H9 (cell line): ENCODE data around the gene MYOF. TPM values are rescaled to one million over a fixed set of nuclear protein-coding genes. Genes with fewer than 3 reads are reported as not detected.

ENCODE experiments used
- DNase-seq: peaks from one replicate; pipeline ENCODE4 v3.0.0-alpha.2; 2017
- H2AFZ ChIP-seq: one replicate; pipeline ENCODE4 v1.6.1; 2013; ENCODE audit warnings: mild to moderate bottlenecking, low read length, control low read depth, moderate library complexity
- H2AK5ac ChIP-seq: 2 replicates; pipeline ENCODE4 v1.6.1; 2013; ENCODE audit warnings: low read length, control low read depth, mixed read lengths; ENCODE audit not compliant: insufficient read length
- H2BK120ac ChIP-seq: one replicate; pipeline ENCODE4 v1.6.1; 2013; ENCODE audit warnings: low read depth, mild to moderate bottlenecking, low read length, control low read depth, inconsistent platforms; ENCODE audit not compliant: poor library complexity, severe bottlenecking
- H2BK12ac ChIP-seq: 2 replicates; pipeline ENCODE4 v1.6.1; 2013; ENCODE audit warnings: low read length, control low read depth, mixed read lengths, low read depth; ENCODE audit not compliant: insufficient read length
- H2BK15ac ChIP-seq: 2 replicates; pipeline ENCODE4 v1.6.1; 2013; ENCODE audit warnings: low read depth, low read length, control low read depth
- H2BK20ac ChIP-seq: one replicate; pipeline ENCODE4 v1.6.1; 2013; ENCODE audit warnings: low read depth, mild to moderate bottlenecking, low read length, control low read depth, inconsistent platforms; ENCODE audit not compliant: poor library complexity, severe bottlenecking
- H2BK5ac ChIP-seq: 2 replicates; pipeline ENCODE4 v1.6.1; 2013; ENCODE audit warnings: low read length, control low read depth, mixed read lengths; ENCODE audit not compliant: insufficient read length
- H3K14ac ChIP-seq: 2 replicates; pipeline ENCODE4 v1.6.1; 2013; ENCODE audit warnings: low read length, control low read depth; ENCODE audit not compliant: insufficient read depth
- H3K18ac ChIP-seq: 2 replicates; pipeline ENCODE4 v1.6.1; 2013; ENCODE audit warnings: low read depth, mild to moderate bottlenecking, mixed read lengths, low read length, control low read depth; ENCODE audit not compliant: insufficient read length
- H3K23ac ChIP-seq: 2 replicates; pipeline ENCODE4 v1.6.1; 2013; ENCODE audit warnings: low read length, control low read depth, mixed read lengths, low read depth; ENCODE audit not compliant: insufficient read length
- H3K23me2 ChIP-seq: 2 replicates; pipeline ENCODE4 v1.6.1; 2013; ENCODE audit warnings: low read depth, mild to moderate bottlenecking, mixed read lengths, low read length, control low read depth; ENCODE audit not compliant: insufficient read length, poor library complexity, severe bottlenecking
- H3K27ac ChIP-seq: 2 replicates; pipeline ENCODE4 v1.5.1; 2013; ENCODE audit warnings: low read length, control low read depth, mixed read lengths, low read depth; ENCODE audit not compliant: insufficient read length
- H3K27me3 ChIP-seq: 2 replicates; pipeline ENCODE4 v1.6.1; 2013; ENCODE audit warnings: low read length, control low read depth, inconsistent platforms; ENCODE audit not compliant: insufficient read depth
- H3K4ac ChIP-seq: 2 replicates; pipeline ENCODE4 v1.6.1; 2013; ENCODE audit warnings: low read depth, mild to moderate bottlenecking, control low read depth, inconsistent platforms, low read length, moderate library complexity
- H3K4me1 ChIP-seq: 2 replicates; pipeline ENCODE4 v1.6.1; 2013; ENCODE audit warnings: low read length, control low read depth, inconsistent platforms; ENCODE audit not compliant: insufficient read depth
- H3K4me2 ChIP-seq: 2 replicates; pipeline ENCODE4 v1.6.1; 2013; ENCODE audit warnings: low read length, control low read depth, mixed read lengths; ENCODE audit not compliant: insufficient read length, insufficient read depth
- H3K56ac ChIP-seq: 2 replicates; pipeline ENCODE4 v1.6.1; 2013; ENCODE audit warnings: low read depth, mild to moderate bottlenecking, mixed read lengths, low read length, control low read depth; ENCODE audit not compliant: insufficient read length
- H3K79me1 ChIP-seq: 2 replicates; pipeline ENCODE4 v1.6.1; 2013; ENCODE audit warnings: low read depth, mild to moderate bottlenecking, moderate library complexity, low read length, control low read depth, inconsistent platforms; ENCODE audit not compliant: insufficient read depth, poor library complexity, severe bottlenecking
- H3K79me2 ChIP-seq: 2 replicates; pipeline ENCODE4 v1.6.1; 2013; ENCODE audit warnings: low read length, control low read depth, inconsistent platforms; ENCODE audit not compliant: insufficient read depth
- H3K9ac ChIP-seq: 2 replicates; pipeline ENCODE4 v1.6.1; 2013; ENCODE audit warnings: low read length, control low read depth, mixed read lengths; ENCODE audit not compliant: insufficient read length; ENCODE audit errors: extremely low read depth
- H3K9me3 ChIP-seq: one replicate; pipeline ENCODE4 v1.6.1; 2013; ENCODE audit warnings: low read depth, low read length, inconsistent platforms; ENCODE audit not compliant: control insufficient read depth
- H3T11ph ChIP-seq: one replicate; pipeline ENCODE4 v1.6.1; 2013; ENCODE audit warnings: mild to moderate bottlenecking, low read length, control low read depth, inconsistent platforms
- H4K20me1 ChIP-seq: one replicate; pipeline ENCODE4 v1.6.1; 2013; ENCODE audit not compliant: control insufficient read depth, insufficient read length, insufficient read depth
- H4K5ac ChIP-seq: 2 replicates; pipeline ENCODE4 v1.6.1; 2013; ENCODE audit warnings: low read depth, mild to moderate bottlenecking, mixed read lengths, low read length, control low read depth; ENCODE audit not compliant: insufficient read length
- H4K8ac ChIP-seq: replicated peaks from 2 replicates; pipeline ENCODE4 v1.6.1; 2013; ENCODE audit warnings: low read length, control low read depth, mixed read lengths, low read depth; ENCODE audit not compliant: insufficient read length
- H4K91ac ChIP-seq: 2 replicates; pipeline ENCODE4 v1.6.1; 2013; ENCODE audit warnings: low read depth, mild to moderate bottlenecking, moderate library complexity, mixed read lengths, low read length, control low read depth; ENCODE audit not compliant: insufficient read length
- H3K27ac Mint-ChIP-seq, 3 experiments: 2 replicates in 2 of 3; 3 replicates in 1 of 3; pipeline ENCODE4 v1.8.0; 2020 to 2021; ENCODE audit warnings: mixed read lengths in 3 of 3, mild to moderate bottlenecking in 1 of 3, moderate library complexity in 1 of 3
- H3K27me3 Mint-ChIP-seq: 2 replicates; pipeline ENCODE4 v1.8.0; 2021; ENCODE audit warnings: low read depth, mild to moderate bottlenecking, moderate library complexity, mixed read lengths
- H3K36me3 Mint-ChIP-seq, 3 experiments: 2 replicates in 2 of 3; 3 replicates in 1 of 3; pipeline ENCODE4 v1.8.0; 2020 to 2021; ENCODE audit warnings: low read depth in 3 of 3, mixed read lengths in 3 of 3; ENCODE audit not compliant: insufficient read depth in 1 of 3
- H3K4me1 Mint-ChIP-seq, 2 experiments: 2 replicates each; pipeline ENCODE4 v1.8.0; 2020; ENCODE audit warnings: mixed read lengths in 2 of 2
- H3K4me3 Mint-ChIP-seq, 2 experiments: 2 replicates in 1 of 2; 3 replicates in 1 of 2; pipeline ENCODE4 v1.8.0; 2020 to 2021; ENCODE audit warnings: mild to moderate bottlenecking in 2 of 2, mixed read lengths in 2 of 2, moderate library complexity in 1 of 2
- H3K9me3 Mint-ChIP-seq, 2 experiments: 2 replicates in 1 of 2; 3 replicates in 1 of 2; pipeline ENCODE4 v1.8.0; 2020; ENCODE audit warnings: mild to moderate bottlenecking in 2 of 2, mixed read lengths in 2 of 2, moderate library complexity in 1 of 2
- CTCF ChIP-seq: fragments of 200-600 bp; sonication (generic); conservative IDR thresholded peaks from 3 replicates; pipeline ENCODE4 v1.8.0; 2021; ENCODE audit warnings: antibody characterized with exemption, mild to moderate bottlenecking
- WGBS: extraction: QIAGEN DNeasy Blood & Tissue Kit; methylation state at CpG from one replicate; pipeline ENCODE4 v1.1.7; 2013; ENCODE audit warnings: missing lambda C conversion rate, low lambda C conversion rate, mixed read lengths; ENCODE audit not compliant: insufficient read length; ENCODE audit errors: extremely low coverage; 5-methylcytosine and 5-hydroxymethylcytosine counted together
- total RNA-seq: library from RNA; stranded (reverse); gene quantifications from 2 replicates; pipeline ENCODE4 v1.2.1, GENCODE V29; 2021

Gene MYOF
- total RNA-seq, 1 experiment from 2014 or later = 2.8 TPM

- DNase-seq = no peak
- Histone ChIP-seq H3K56ac (no peak overlapping the region), H3K9ac (no peak overlapping the region), H2BK5ac (no peak overlapping the region), H3K4ac (no peak overlapping the region), H3T11ph (no peak overlapping the region), H3K9me3 (no peaks in the 10 kb centered on the region), H3K79me2 (no peaks in the 10 kb centered on the region), H3K18ac (no peak overlapping the region), H3K14ac (no peak overlapping the region), H4K5ac (no peak overlapping the region), H3K23me2 (no peaks in the 10 kb centered on the region), H2BK20ac (no peak overlapping the region), H3K79me1 (no peaks in the 10 kb centered on the region), H3K23ac (no peak overlapping the region), H3K4me2 (no peak overlapping the region), H4K20me1 (no peaks in the 10 kb centered on the region), H2BK120ac (no peak overlapping the region), H2BK15ac (no peak overlapping the region), H2AK5ac (no peak overlapping the region), H4K91ac (no peak overlapping the region), H2BK12ac (no peak overlapping the region), H3K4me1 (0 out of 2 replicates have a peak, but pooled peaks cover 2% of the 10 kb centered on the region), H3K27me3 (no peaks in the 10 kb centered on the region), H4K8ac (no peak overlapping the region), H2AFZ (no peak overlapping the region), H3K27ac (no peak overlapping the region)
- H3K4me3 Mint-ChIP-seq = no peak overlapping the region
- no peaks in the 10 kb centered on the region for H3K9me3 Mint-ChIP-seq
- no peaks in the 10 kb centered on the region for H3K36me3 Mint-ChIP-seq
- no peaks in the 10 kb centered on the region for H3K27me3 Mint-ChIP-seq
- H3K27ac Mint-ChIP-seq = no peak overlapping the region
- peaks cover 11 to 14% of the 10 kb centered on the region in 2 experiments for H3K4me1 Mint-ChIP-seq
- no peak for TF ChIP-seq CTCF
- WGBS = no CpG with 5 or more reads among the region's 5 CpGs
Observed at GRCh38 chr10:93379731-93380575, 102.2 kb downstream of the MYOF start.
